Measurements from ENCODE around the gene TNIP1. TPM values are rescaled to one million over a fixed set of nuclear protein-coding genes. Genes with fewer than 3 reads are reported as not detected.
A peak's percentile ranks its signal among the peaks of the same experiment; 100 is the strongest.

TNIP1 gene
- total RNA-seq, 1 donor = 85.8 TPM

DNA sequence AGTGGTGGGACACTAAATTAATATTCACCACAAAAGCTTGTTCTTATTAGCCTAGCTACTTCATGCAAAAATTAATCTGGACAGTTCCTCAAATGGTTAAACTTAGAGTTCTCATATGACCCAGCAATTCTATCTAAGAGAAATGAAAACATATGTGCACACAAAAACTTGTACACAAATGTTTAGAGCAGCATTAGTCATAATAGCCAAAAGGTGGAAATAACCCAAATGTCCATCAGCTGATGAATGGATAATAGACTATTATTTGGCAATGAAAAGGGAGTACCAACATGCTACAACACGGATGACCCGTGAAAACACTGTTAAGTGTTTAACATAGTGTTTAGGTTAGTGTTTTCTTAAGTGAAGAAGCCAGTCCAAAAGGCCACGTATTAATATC lies 32.8 kb upstream of the TNIP1 start:
- no peaks in the 10 kb centered on the region for H3K79me2 ChIP-seq (ENCODE audit: insufficient read depth, low read length)
- peaks cover 83% of the 10 kb centered on the region for H3K36me3 ChIP-seq (ENCODE audit: insufficient read depth, low read length)

DNA sequence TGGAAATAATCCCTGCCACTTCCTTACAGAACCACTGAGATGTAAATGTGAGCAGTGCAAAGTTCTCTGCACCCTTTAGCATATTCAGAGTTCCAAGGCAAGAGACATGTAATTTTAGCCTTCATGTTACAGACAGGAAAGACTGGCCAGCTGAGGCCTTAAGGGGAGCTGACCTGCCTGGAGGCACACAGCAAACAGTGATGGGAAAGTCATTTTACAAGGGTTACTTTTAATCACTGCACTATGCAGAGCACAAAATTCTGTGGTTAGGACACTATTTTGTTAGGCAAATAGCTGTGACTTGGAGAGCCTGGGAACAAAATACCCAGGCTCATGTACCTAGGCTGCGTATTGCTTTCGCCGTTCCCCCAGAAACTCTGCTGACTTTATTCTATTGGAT lies 30.2 kb upstream of the TNIP1 start:
- Histone ChIP-seq H3K36me3 (ENCODE audit: insufficient read depth, low read length) (peaks cover 87% of the 10 kb centered on the region), H3K4me3 (ENCODE audit: insufficient read depth, low read length) (no peak overlapping the region), H3K4me1 (ENCODE audit: insufficient read depth, low read length) (peaks cover 5% of the 10 kb centered on the region), H3K9me3 (ENCODE audit: low read depth, low read length) (no peaks in the 10 kb centered on the region), H2AFZ (ENCODE audit: low read length) (no peak overlapping the region), H4K20me1 (ENCODE audit: insufficient read depth, low read length) (peaks cover 17% of the 10 kb centered on the region), H3K4me2 (ENCODE audit: insufficient read depth, low read length) (no peak overlapping the region), H3K79me2 (ENCODE audit: insufficient read depth, low read length) (no peaks in the 10 kb centered on the region), H3K27me3 (ENCODE audit: insufficient read depth, low read length) (no peaks in the 10 kb centered on the region), H3K27ac (ENCODE audit: low read depth, low read length) (no peak overlapping the region)
- TF ChIP-seq, protein P1, sequence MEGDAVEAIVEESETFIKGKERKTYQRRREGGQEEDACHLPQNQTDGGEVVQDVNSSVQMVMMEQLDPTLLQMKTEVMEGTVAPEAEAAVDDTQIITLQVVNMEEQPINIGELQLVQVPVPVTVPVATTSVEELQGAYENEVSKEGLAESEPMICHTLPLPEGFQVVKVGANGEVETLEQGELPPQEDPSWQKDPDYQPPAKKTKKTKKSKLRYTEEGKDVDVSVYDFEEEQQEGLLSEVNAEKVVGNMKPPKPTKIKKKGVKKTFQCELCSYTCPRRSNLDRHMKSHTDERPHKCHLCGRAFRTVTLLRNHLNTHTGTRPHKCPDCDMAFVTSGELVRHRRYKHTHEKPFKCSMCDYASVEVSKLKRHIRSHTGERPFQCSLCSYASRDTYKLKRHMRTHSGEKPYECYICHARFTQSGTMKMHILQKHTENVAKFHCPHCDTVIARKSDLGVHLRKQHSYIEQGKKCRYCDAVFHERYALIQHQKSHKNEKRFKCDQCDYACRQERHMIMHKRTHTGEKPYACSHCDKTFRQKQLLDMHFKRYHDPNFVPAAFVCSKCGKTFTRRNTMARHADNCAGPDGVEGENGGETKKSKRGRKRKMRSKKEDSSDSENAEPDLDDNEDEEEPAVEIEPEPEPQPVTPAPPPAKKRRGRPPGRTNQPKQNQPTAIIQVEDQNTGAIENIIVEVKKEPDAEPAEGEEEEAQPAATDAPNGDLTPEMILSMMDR (IDR thresholded peaks at IDR 0.05; ENCODE audit: extremely low read depth, low read depth, low read length) = no peak
- DNase-seq (ENCODE audit: insufficient read length, low spot score, missing footprints) = no peak

More for the DNA sequence above, 32.8 kb upstream of the TNIP1 start:
- H2AFZ ChIP-seq (ENCODE audit: low read length) = no peak overlapping the region
- no peak overlapping the region for H3K27ac ChIP-seq (ENCODE audit: low read depth, low read length)
- no peak overlapping the region for H3K4me2 ChIP-seq (ENCODE audit: insufficient read depth, low read length)
- H3K27me3 ChIP-seq (ENCODE audit: insufficient read depth, low read length) = no peaks in the 10 kb centered on the region
- H3K4me1 ChIP-seq (ENCODE audit: insufficient read depth, low read length) = no peaks in the 10 kb centered on the region
- peaks cover 14% of the 10 kb centered on the region for H4K20me1 ChIP-seq (ENCODE audit: insufficient read depth, low read length)
- H3K9me3 ChIP-seq (ENCODE audit: low read depth, low read length) = no peaks in the 10 kb centered on the region
- DNase-seq (ENCODE audit: insufficient read length, low spot score, missing footprints) = no peak
- no peak overlapping the region for H3K4me3 ChIP-seq (ENCODE audit: insufficient read depth, low read length)
- TF ChIP-seq, protein P1 (IDR thresholded peaks at IDR 0.05; ENCODE audit: extremely low read depth, low read depth, low read length) = no peak

DNA sequence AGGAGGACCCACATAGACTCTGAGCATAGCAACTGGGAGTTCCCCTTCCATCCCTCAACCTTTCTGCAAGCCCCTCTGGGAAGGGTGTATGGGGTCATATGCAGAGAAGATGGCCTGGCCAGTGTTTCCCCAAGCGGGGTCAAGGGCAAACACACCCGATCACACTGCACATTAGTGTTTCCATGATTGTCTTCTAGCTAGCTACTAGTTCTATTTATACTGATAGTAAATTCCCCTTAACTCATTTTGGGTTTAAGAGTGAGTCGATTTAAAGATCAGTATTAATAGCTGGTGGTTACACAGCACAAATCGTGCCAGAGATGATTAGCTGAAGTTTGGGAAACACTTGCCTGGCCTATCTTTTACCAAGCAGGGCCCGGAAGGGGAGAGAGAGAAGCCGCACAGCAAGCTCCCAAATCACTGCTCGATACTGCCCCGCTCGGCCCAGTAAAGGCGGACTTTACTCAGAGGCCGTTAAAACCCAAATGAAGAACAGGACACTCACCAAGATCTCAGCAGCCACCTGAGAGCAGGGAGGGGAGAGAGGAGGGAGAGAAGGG lies 29.4 kb upstream of the TNIP1 start:
- H3K36me3 ChIP-seq (ENCODE audit: insufficient read depth, low read length) = peaks cover 87% of the 10 kb centered on the region
- TF ChIP-seq, protein P1 (IDR thresholded peaks at IDR 0.05; ENCODE audit: extremely low read depth, low read depth, low read length) = no peak

DNA sequence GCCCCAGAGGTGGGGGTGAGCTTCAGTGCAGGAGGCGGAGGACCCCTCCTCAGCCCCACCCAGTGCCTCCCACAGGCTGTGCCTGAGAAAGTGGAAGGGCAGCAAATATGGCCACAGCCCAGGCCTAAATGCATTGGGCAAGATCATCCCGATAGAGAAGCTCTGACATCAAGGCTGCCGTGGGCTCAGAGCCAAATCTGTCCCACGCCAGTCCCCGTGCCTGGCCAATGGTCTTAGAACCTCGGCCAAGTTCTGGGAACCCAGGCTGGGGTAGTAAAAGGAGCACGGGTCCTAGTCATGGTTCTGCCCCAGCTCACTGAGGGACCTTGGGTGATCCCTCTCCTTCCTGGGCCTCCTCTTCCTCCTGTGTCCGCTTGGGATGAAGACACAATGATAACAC lies 27.7 kb upstream of the TNIP1 start:
- Histone ChIP-seq H3K36me3 (ENCODE audit: insufficient read depth, low read length) (peaks cover 97% of the 10 kb centered on the region), H3K79me2 (ENCODE audit: insufficient read depth, low read length) (no peaks in the 10 kb centered on the region), H3K27me3 (ENCODE audit: insufficient read depth, low read length) (no peaks in the 10 kb centered on the region), H4K20me1 (ENCODE audit: insufficient read depth, low read length) (peaks cover 7% of the 10 kb centered on the region), H3K4me2 (ENCODE audit: insufficient read depth, low read length) (no peak overlapping the region), H3K9me3 (ENCODE audit: low read depth, low read length) (no peaks in the 10 kb centered on the region), H2AFZ (ENCODE audit: low read length) (no peak overlapping the region), H3K4me3 (ENCODE audit: insufficient read depth, low read length) (no peak overlapping the region), H3K4me1 (ENCODE audit: insufficient read depth, low read length) (peaks cover 5% of the 10 kb centered on the region), H3K27ac (ENCODE audit: low read depth, low read length) (peak overlapping the region; percentile 51)
- no peak for DNase-seq (ENCODE audit: insufficient read length, low spot score, missing footprints)
- TF ChIP-seq, protein P1 (IDR thresholded peaks at IDR 0.05; ENCODE audit: extremely low read depth, low read depth, low read length) = no peak

More for the DNA sequence above, 29.4 kb upstream of the TNIP1 start:
- no peaks in the 10 kb centered on the region for H3K27me3 ChIP-seq (ENCODE audit: insufficient read depth, low read length)
- H3K4me3 ChIP-seq (ENCODE audit: insufficient read depth, low read length) = no peak overlapping the region
- no peaks in the 10 kb centered on the region for H3K79me2 ChIP-seq (ENCODE audit: insufficient read depth, low read length)
- H4K20me1 ChIP-seq (ENCODE audit: insufficient read depth, low read length) = peaks cover 11% of the 10 kb centered on the region
- peaks cover 5% of the 10 kb centered on the region for H3K4me1 ChIP-seq (ENCODE audit: insufficient read depth, low read length)
- H3K4me2 ChIP-seq (ENCODE audit: insufficient read depth, low read length) = no peak overlapping the region
- no peak for DNase-seq (ENCODE audit: insufficient read length, low spot score, missing footprints)
- H2AFZ ChIP-seq (ENCODE audit: low read length) = no peak overlapping the region
- H3K27ac ChIP-seq (ENCODE audit: low read depth, low read length) = no peak overlapping the region
- no peaks in the 10 kb centered on the region for H3K9me3 ChIP-seq (ENCODE audit: low read depth, low read length)
